ENCODE results near the gene TRMT11.
A peak's percentile ranks its signal among the peaks of the same experiment; 100 is the strongest.
"Not testable (repeated sequence)": the region's sequence is repeated elsewhere in the genome, so short reads cannot be mapped to it uniquely, and the experiment has no call there.

TRMT11 gene

GRCh38 chr6:125956506-125957390 lies 29.6 kb upstream of the TRMT11 start, which contains the start of gene HINT3:
TSS of gene HINT3 (plus strand) at chr6:125956770. CDS start at chr6:125956978, 208 bp downstream.
- DNase-seq = peak; percentile 97

GRCh38 chr6:125957391-125957693 lies 29.0 kb upstream of the TRMT11 start:
- no peak for DNase-seq

GRCh38 chr6:125957845-125958244 lies 28.5 kb upstream of the TRMT11 start:
- DNase-seq = no peak

DNA sequence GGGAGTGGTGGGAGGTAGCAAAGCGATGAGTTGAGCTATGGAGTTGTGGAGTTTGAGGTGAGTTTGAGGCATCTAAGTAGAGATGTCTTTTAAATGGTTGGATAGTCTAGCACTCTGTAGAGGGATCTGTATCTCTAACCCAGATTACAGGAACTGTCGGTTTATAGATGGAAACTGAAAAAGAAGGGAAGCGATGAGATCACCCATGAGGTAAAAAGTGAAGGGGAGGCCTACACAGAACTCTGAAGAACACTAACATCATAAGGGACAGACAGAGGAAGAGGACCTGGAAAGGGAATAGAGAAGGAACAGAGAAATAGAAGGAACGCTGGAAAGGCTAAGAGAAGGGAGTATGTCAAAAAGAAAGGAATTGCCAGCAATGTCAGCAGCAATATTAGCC lies 27.3 kb upstream of the TRMT11 start:
- DNase-seq = no peak

DNA sequence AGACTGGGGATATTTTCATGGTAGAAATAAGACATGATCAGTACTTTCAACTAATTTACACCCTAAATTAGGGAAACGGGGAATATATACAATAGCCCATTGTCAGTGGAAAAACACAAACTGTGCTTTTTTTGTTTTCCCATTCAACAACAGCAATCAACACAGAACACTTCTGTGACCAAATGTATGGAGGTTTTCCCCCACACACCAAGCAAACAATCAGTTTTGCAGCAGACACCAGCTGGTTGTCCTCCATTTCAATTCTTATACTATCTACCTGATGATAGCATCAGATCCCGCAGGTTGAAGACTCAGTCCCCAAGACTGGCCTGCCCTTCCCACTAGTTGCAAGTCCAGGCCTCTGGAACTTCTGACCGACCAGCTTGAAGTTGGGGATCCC lies 25.2 kb upstream of the TRMT11 start:
- DNase-seq = no peak

- no peak for DNase-seq
Observed at GRCh38 chr6:125962900-125963497, 23.3 kb upstream of the TRMT11 start.

DNA sequence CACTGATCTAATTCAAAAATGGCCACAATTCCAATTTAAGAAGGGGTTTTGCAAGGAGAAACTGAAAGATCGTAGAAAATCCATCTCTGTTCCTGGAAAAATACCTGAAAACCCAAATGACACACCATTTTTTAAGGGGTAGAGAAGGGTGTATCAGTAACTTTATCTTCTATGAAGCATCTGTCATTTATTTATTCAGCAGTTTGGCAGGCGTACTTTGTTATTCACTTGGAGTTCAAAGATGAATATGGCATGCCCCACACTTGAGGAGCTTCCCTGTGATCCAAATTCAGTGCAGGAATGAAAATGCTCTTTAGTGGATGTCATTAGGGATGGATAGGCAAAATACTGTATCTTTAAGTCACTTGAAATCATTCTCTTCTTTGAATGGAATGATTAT lies 22.5 kb upstream of the TRMT11 start:
- no peak for DNase-seq

GRCh38 chr6:125966569-125966968 lies 19.8 kb upstream of the TRMT11 start:
- DNase-seq = no peak

GRCh38 chr6:125968493-125968892 lies 17.8 kb upstream of the TRMT11 start:
- DNase-seq = no peak

DNA sequence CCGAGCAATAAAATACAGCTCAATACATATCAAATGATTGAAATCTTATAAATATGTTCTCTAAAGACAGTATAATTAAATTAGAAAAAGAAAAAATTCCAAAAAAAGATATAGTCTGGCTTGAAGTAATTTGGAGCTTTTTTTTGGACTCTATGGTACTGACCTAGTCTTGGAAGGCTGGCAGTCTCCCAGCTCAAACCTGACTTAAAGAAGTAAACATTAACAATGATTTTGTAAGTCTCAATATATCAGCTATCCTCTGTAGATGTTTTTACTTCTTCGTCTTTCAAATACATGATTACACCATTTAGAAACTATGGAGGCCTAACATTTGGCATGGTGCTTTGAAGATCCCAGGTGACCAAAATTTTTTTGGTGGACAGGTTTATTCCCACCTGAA lies 15.6 kb upstream of the TRMT11 start:
- DNase-seq = no peak

DNA sequence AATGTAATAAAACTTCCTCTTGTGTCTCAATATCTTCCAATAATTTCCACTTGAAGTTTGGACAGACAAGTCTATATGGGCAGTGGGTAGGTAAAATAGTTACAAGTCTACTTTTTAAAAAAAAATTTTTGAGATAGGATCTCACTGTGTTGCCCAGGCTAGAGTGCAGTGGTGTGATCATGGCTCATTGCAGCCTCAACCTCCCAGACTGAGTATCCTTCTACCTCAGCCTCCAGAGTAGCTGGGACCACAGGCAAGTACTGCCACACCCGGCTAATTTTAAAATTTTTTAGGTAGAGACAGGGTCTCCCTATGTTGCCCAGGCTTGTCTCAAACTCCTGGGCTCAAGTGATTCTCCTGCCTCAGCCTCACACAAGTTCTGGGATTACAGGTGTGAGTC lies 13.9 kb upstream of the TRMT11 start:
- DNase-seq = not testable (repeated sequence)

DNA sequence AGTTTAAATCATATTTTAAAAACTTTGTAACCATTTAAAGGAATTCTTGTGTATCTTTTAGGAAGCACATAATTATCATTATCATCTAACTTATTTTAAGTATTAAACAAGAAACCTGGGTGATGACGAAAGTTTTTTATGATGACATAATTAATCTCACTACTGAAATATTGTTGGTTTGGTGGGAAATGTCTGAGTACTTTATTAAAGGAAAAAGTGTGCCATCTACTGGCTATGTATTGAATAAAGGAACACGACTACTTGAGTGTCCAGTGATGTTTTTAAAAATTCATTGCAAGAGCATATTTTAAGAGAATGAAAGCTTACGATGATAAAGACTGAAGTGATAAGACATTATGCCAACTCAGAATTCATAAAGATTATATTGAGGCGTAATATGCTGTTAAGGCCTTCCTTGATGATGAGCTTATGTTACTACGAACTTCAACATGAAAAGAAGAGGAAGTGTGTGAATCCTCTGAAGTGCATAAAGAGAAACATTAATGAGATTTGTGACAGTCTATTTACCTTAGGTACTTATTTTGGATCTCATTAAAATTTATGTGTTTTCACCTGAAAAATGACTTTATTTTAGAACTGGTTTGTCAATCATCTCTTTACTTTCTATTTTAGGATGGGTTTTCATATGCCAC lies 12.0 kb upstream of the TRMT11 start:
- peak in 1 of 2 donors; percentile 55 for DNase-seq

GRCh38 chr6:125979101-125979500 lies 7.2 kb upstream of the TRMT11 start:
- DNase-seq = no peak

- no peak for DNase-seq
Observed at GRCh38 chr6:125981571-125982185, 4.7 kb upstream of the TRMT11 start.

DNA sequence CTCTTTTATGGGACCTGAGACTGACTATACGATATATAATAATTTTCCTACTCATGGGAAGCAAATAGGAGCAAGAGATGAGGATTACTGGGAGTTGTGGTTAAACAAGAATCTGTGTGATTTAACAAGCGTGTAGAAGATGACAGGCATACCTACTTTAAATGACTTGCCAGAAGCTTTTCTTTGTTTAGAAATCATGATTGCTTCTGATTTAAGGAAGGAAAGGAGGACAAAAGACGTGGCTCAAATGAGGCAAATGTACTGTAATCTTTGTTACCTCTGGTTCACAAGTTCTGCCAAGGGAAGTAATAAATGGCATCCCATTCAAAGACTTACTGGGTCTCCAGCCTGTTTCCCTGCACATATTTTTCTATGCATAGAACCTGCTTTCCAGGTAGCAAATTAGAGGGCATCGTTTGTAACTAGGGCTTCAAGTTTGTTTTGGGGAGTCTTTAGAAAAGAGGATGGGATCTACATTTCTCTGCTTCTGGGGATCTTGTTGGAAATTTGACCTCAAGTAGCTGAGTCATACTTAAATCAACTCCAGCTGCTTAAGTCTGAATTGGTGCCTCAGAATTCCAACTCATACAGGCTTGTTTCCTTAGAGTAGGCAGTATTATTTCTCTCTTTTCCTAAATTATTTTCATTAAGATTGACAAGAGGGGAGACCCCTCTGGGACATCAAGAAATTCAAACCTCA lies 2.9 kb upstream of the TRMT11 start:
- no peak for DNase-seq

- DNase-seq = no peak
Observed at GRCh38 chr6:125984311-125984710, 2.0 kb upstream of the TRMT11 start.

GRCh38 chr6:125985522-125985921 lies 818 bp upstream of the TRMT11 start:
- no peak for DNase-seq

GRCh38 chr6:125985979-125986300 lies 400 bp upstream of the TRMT11 start:
- DNase-seq = no peak

GRCh38 chr6:125987026-125987617 lies 782 bp downstream of the TRMT11 start:
- DNase-seq = peak in 1 of 2 donors; percentile 27

DNA sequence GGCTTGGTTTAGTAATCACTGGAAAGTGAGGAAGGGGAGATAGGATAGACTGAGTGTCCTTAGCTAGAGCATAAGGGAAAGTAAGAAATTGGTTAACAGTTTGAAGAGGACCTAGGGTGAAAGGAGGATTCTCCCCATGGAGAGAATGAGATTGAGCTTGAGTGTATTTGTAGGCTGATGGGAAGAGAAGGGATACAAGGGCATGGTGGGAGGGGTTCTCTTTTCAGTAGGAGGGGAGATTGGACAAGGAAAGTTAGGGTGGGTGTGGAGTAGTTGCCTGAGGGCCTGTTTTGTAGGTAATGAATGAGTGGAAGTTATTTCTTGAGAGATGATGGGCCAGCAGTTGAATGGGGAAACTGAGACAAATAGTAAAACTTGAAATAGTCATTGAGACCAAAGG lies 1.9 kb downstream of the TRMT11 start:
- DNase-seq = no peak

- DNase-seq = no peak
Observed at GRCh38 chr6:125989631-125990030, 3.3 kb downstream of the TRMT11 start.

DNA sequence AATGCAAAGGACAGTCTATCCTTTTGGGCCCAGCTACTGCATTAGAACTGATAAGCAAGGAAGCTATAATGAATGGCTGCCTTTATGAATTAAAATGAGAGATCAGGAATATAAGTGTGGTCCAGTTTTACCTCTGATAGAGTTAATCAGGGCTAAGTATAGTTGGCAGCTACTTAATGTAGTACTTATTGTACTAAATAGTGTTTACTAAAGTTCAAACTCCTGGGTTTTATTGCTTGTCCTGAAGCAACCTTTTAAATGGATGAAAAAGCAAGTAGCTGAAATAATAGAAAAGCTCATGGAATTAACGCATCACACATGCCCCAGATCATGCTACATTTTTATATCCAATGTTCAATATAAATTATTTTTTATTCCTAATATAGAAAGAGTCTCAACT lies 5.3 kb downstream of the TRMT11 start:
- DNase-seq = no peak
